Liver (tissue), 9 donors: Measurements from ENCODE around the gene KCNK13. TPM values are rescaled to one million over a fixed set of nuclear protein-coding genes. Genes with fewer than 3 reads are reported as not detected.

Experiments
- DNase-seq: peaks from one replicate; pipeline ENCODE4 v3.0.0-alpha.2; 2017; ENCODE audit warnings: low spot score
- H3K27ac ChIP-seq, 2 donors: one replicate each; pipeline ENCODE4 v1.7.0; 2013; ENCODE audit warnings: inconsistent platforms in 2 of 2, low read length in 2 of 2, control low read depth in 1 of 2, low read depth in 1 of 2, mild to moderate bottlenecking in 1 of 2
- H3K27me3 ChIP-seq, 4 donors: one replicate each; pipeline versions ENCODE4 v1.6.1 to v1.7.0; 2013; ENCODE audit warnings: low read length in 3 of 4, inconsistent platforms in 1 of 4, mild to moderate bottlenecking in 1 of 4, moderate library complexity in 1 of 4; ENCODE audit not compliant: control insufficient read depth in 4 of 4, insufficient read depth in 4 of 4
- H3K36me3 ChIP-seq, 4 donors: one replicate each; pipeline versions ENCODE4 v1.6.1 to v1.7.0; 2013; ENCODE audit warnings: low read length in 3 of 4, mild to moderate bottlenecking in 3 of 4, low read depth in 1 of 4, moderate library complexity in 1 of 4; ENCODE audit not compliant: control insufficient read depth in 4 of 4, insufficient read depth in 3 of 4
- H3K4me1 ChIP-seq, 4 donors: one replicate each; pipeline versions ENCODE4 v1.6.1 to v1.7.0; 2013; ENCODE audit warnings: low read length in 3 of 4, mild to moderate bottlenecking in 3 of 4, moderate library complexity in 1 of 4; ENCODE audit not compliant: control insufficient read depth in 4 of 4, insufficient read depth in 4 of 4
- H3K4me3 ChIP-seq, 3 donors: one replicate each; pipeline versions ENCODE4 v1.6.1 to v1.7.0; 2013; ENCODE audit warnings: low read length in 3 of 3, control low read depth in 1 of 3, low read depth in 1 of 3, mild to moderate bottlenecking in 1 of 3
- H3K9ac ChIP-seq, 2 donors: one replicate each; pipeline ENCODE4 v1.7.0; 2013; ENCODE audit warnings: low read length in 2 of 2, mild to moderate bottlenecking in 2 of 2, moderate library complexity in 2 of 2, control low read depth in 1 of 2, low read depth in 1 of 2
- H3K9me3 ChIP-seq, 4 donors: one replicate each; pipeline versions ENCODE4 v1.6.1 to v1.7.0; 2013; ENCODE audit warnings: low read length in 3 of 4; ENCODE audit not compliant: control insufficient read depth in 4 of 4
- EGR1 ChIP-seq, 2 donors: IDR thresholded peaks; 2 replicates each; pipeline ENCODE4 v1.6.1; 2016 to 2018; ENCODE audit warnings: antibody characterized with exemption in 2 of 2, low read depth in 2 of 2
- FOXA1 ChIP-seq: IDR thresholded peaks from 2 replicates; pipeline ENCODE4 v1.6.1; 2016; ENCODE audit warnings: antibody characterized with exemption
- FOXA2 ChIP-seq: IDR thresholded peaks from 2 replicates; pipeline ENCODE4 v1.6.1; 2016; ENCODE audit warnings: antibody characterized with exemption
- GABPA ChIP-seq, 2 donors: IDR thresholded peaks in 1 of 2; conservative IDR thresholded peaks in 1 of 2; 2 replicates each; pipeline ENCODE4 v1.6.1; 2016; ENCODE audit warnings: antibody characterized with exemption in 2 of 2, mild to moderate bottlenecking in 1 of 2, moderate library complexity in 1 of 2
- HNF4A ChIP-seq, 2 donors: conservative IDR thresholded peaks; 2 replicates each; pipeline ENCODE4 v1.6.1; 2016; ENCODE audit warnings: antibody characterized with exemption in 2 of 2, mild to moderate bottlenecking in 2 of 2
- HNF4G ChIP-seq: IDR thresholded peaks from 2 replicates; pipeline ENCODE4 v1.6.1; 2016; ENCODE audit warnings: antibody characterized with exemption
- JUND ChIP-seq, 2 donors: IDR thresholded peaks; 2 replicates each; pipeline ENCODE4 v1.6.1; 2016; ENCODE audit warnings: antibody characterized with exemption in 2 of 2
- NR2F2 ChIP-seq: IDR thresholded peaks from 2 replicates; pipeline ENCODE4 v1.6.1; 2016; ENCODE audit warnings: antibody characterized with exemption
- RAD21 ChIP-seq, 2 donors: IDR thresholded peaks; 2 replicates each; pipeline ENCODE4 v1.6.1; 2016; ENCODE audit warnings: antibody characterized with exemption in 2 of 2, mild to moderate bottlenecking in 2 of 2
- RXRA ChIP-seq, 2 donors: IDR thresholded peaks; 2 replicates each; pipeline ENCODE4 v1.6.1; 2017 to 2018; ENCODE audit warnings: antibody characterized with exemption in 2 of 2, mild to moderate bottlenecking in 1 of 2
- SP1 ChIP-seq: IDR thresholded peaks from 2 replicates; pipeline ENCODE4 v1.6.1; 2018; ENCODE audit warnings: antibody characterized with exemption, mild to moderate bottlenecking
- TAF1 ChIP-seq: conservative IDR thresholded peaks from 2 replicates; pipeline ENCODE4 v1.6.1; 2016; ENCODE audit warnings: antibody characterized with exemption, mild to moderate bottlenecking
- YY1 ChIP-seq: IDR thresholded peaks from 2 replicates; pipeline ENCODE4 v1.6.1; 2016; ENCODE audit warnings: antibody characterized with exemption, mild to moderate bottlenecking
- WGBS: extraction: QIAGEN DNeasy Blood & Tissue Kit; methylation state at CpG from one replicate; pipeline ENCODE4 v1.1.7; 2013; 5-methylcytosine and 5-hydroxymethylcytosine counted together
- polyA plus RNA-seq, 2 donors: library from polyadenylated mRNA; stranded (reverse) in 1 of 2; unstranded in 1 of 2; fragments of 200-250 nt in 1 of 2; fragments of >200 nt in 1 of 2; fragmentation: Nextera tagmentation in 1 of 2; extraction: Ambion mirVana in 1 of 2; gene quantifications; one replicate each; pipeline versions ENCODE4 v1.2.1 to v1.2.3, GENCODE V29; 2013 to 2015
- total RNA-seq, 2 donors: library from RNA; depleted of rRNA; stranded (reverse); fragments of >200 nt; gene quantifications; one replicate each; pipeline ENCODE4 v1.2.3, GENCODE V29; 2014
- TF ChIP-seq, protein P1 (sequence below): IDR thresholded peaks from 2 replicates; pipeline ENCODE4 v1.6.1; 2016; ENCODE audit warnings: antibody characterized with exemption
- TF ChIP-seq, protein P2 (sequence below): IDR thresholded peaks from 2 replicates; pipeline ENCODE4 v1.6.1; 2016; ENCODE audit warnings: antibody characterized with exemption
- TF ChIP-seq, protein P3 (sequence below): fragments of 150-350 bp; IDR thresholded peaks from 2 replicates; pipeline ENCODE4 v1.5.1; 2017; ENCODE audit warnings: improper control_type of control experiment, low read depth, low read length; ENCODE audit not compliant: missing input control
- TF ChIP-seq, protein P4 (sequence below): IDR thresholded peaks from 2 replicates; pipeline ENCODE4 v1.6.1; 2016; ENCODE audit warnings: antibody characterized with exemption
- TF ChIP-seq, protein P5 (sequence below): IDR thresholded peaks from 2 replicates; pipeline ENCODE4 v1.6.1; 2016; ENCODE audit warnings: antibody characterized with exemption, mild to moderate bottlenecking
- donor health status: healthy.
- donor health status: healthy.
- donor health status: healthy.
- donor health status: healthy.
- donor health status: healthy.

Gene KCNK13
- total and polyA plus RNA-seq, 4 donors = 0.25 to 0.61 (median 0.38) TPM; not detected in 1

DNA sequence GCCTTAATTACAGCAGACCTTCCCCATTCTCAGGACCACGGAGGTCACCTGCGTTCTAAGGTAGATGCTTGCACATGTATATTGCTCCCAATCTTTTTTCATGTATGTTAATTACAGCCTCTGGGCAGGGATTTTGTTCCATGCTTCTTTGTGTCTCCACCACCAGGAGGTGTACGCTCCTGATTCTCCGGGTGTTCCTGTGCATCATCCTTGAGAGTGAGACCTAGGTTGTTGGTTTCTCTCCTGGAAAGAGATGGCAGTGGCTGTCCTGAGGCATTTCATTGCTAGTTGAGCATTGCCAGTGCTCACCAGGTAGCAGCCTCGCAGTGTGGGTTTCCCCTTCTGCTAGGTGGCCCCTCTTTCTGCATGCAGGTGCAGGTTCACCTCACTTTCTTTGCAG, 52.8 kb downstream of the KCNK13 start:
- H3K36me3 ChIP-seq = no peaks in the 10 kb centered on the region
- no peak for DNase-seq
- H3K4me3 ChIP-seq = no peak overlapping the region
- no peak overlapping the region for H3K27ac ChIP-seq
- no peaks in the 10 kb centered on the region for H3K4me1 ChIP-seq
- no peak for TF ChIP-seq RAD21 (IDR thresholded peaks at IDR 0.05)
- no peaks in the 10 kb centered on the region for H3K9me3 ChIP-seq
- no peak overlapping the region for H3K9ac ChIP-seq
- 80% methylated on average over 5 of the region's 5 CpGs for WGBS
- no peaks in the 10 kb centered on the region for H3K27me3 ChIP-seq

DNA sequence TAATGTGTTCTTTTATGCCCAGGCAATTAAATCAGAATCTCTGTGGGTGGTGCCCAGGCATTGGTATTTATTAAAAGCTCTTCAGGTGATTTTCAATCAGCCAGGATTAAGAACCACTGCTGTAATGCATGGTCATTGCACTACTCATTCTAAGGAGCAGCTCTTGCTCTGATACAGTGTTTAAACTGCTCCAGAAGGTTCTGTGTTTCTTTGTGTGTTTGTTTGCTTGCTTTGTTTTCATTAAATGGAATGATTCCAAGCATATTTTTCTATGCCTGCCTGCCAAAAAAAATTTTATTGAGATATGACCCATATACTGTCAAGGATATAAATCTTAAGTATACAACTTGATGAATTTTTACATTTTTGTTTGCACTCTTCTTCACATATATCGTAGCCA, 54.0 kb downstream of the KCNK13 start:
- H3K4me3 ChIP-seq = no peak overlapping the region
- 37% methylated on average over 1 of the region's 1 CpG for WGBS
- no peak for DNase-seq
- H3K9me3 ChIP-seq = no peaks in the 10 kb centered on the region
- H3K9ac ChIP-seq = no peak overlapping the region
- no peaks in the 10 kb centered on the region for H3K36me3 ChIP-seq
- no peak for TF ChIP-seq FOXA2
- no peaks in the 10 kb centered on the region for H3K4me1 ChIP-seq
- no peak overlapping the region for H3K27ac ChIP-seq
- H3K27me3 ChIP-seq = no peaks in the 10 kb centered on the region

DNA sequence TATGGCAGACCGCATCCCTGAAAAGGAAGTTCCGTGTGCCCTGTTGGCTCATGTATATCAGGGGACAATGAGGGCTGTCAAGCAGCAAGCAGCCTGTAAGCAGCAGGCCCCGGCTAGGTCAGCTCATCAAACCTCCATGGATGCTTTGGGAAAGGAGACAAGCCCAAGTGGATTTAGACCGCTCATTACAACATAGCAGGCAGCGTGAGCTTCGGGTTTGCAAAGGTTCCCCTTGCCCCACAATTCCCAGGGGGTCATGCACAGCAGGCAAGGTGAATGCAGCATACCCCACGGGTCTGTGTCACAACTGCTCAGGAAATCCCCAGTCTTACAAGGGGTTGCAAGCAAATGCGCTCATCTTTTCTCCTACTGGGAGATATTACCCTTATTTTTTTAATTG, 54.6 kb downstream of the KCNK13 start:
- Histone ChIP-seq H3K9me3 (no peaks in the 10 kb centered on the region), H3K9ac (no peak overlapping the region), H3K4me3 (no peak overlapping the region), H3K4me1 (no peaks in the 10 kb centered on the region), H3K27ac (no peak overlapping the region), H3K27me3 (no peaks in the 10 kb centered on the region), H3K36me3 (no peaks in the 10 kb centered on the region)
- 76% methylated on average over 8 of the region's 8 CpGs for WGBS
- DNase-seq = no peak
- TF ChIP-seq RAD21 (IDR thresholded peaks at IDR 0.05) (no peak), TAF1 (no peak), RXRA (IDR thresholded peaks at IDR 0.05) (no peak), EGR1 (IDR thresholded peaks at IDR 0.05; ENCODE audit: low read depth in 2 of 2) (no peak), HNF4G (no peak), HNF4A (conservative IDR thresholded peaks at IDR 0.05) (no peak), FOXA1 (no peak), JUND (IDR thresholded peaks at IDR 0.05) (no peak), GABPA (IDR thresholded peaks at IDR 0.05 in 1 of 2, conservative IDR thresholded peaks at IDR 0.05 in 1 of 2) (no peak), YY1 (no peak), FOXA2 (no peak), NR2F2 (no peak), SP1 (no peak)
- TF ChIP-seq, protein P1, sequence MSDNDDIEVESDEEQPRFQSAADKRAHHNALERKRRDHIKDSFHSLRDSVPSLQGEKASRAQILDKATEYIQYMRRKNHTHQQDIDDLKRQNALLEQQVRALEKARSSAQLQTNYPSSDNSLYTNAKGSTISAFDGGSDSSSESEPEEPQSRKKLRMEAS = no peak
- TF ChIP-seq, protein P2, sequence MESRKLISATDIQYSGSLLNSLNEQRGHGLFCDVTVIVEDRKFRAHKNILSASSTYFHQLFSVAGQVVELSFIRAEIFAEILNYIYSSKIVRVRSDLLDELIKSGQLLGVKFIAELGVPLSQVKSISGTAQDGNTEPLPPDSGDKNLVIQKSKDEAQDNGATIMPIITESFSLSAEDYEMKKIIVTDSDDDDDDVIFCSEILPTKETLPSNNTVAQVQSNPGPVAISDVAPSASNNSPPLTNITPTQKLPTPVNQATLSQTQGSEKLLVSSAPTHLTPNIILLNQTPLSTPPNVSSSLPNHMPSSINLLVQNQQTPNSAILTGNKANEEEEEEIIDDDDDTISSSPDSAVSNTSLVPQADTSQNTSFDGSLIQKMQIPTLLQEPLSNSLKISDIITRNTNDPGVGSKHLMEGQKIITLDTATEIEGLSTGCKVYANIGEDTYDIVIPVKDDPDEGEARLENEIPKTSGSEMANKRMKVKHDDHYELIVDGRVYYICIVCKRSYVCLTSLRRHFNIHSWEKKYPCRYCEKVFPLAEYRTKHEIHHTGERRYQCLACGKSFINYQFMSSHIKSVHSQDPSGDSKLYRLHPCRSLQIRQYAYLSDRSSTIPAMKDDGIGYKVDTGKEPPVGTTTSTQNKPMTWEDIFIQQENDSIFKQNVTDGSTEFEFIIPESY = no peak
- TF ChIP-seq, protein P3, sequence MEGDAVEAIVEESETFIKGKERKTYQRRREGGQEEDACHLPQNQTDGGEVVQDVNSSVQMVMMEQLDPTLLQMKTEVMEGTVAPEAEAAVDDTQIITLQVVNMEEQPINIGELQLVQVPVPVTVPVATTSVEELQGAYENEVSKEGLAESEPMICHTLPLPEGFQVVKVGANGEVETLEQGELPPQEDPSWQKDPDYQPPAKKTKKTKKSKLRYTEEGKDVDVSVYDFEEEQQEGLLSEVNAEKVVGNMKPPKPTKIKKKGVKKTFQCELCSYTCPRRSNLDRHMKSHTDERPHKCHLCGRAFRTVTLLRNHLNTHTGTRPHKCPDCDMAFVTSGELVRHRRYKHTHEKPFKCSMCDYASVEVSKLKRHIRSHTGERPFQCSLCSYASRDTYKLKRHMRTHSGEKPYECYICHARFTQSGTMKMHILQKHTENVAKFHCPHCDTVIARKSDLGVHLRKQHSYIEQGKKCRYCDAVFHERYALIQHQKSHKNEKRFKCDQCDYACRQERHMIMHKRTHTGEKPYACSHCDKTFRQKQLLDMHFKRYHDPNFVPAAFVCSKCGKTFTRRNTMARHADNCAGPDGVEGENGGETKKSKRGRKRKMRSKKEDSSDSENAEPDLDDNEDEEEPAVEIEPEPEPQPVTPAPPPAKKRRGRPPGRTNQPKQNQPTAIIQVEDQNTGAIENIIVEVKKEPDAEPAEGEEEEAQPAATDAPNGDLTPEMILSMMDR = no peak
- TF ChIP-seq, protein P4, sequence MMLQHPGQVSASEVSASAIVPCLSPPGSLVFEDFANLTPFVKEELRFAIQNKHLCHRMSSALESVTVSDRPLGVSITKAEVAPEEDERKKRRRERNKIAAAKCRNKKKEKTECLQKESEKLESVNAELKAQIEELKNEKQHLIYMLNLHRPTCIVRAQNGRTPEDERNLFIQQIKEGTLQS = no peak
- TF ChIP-seq, protein P5, sequence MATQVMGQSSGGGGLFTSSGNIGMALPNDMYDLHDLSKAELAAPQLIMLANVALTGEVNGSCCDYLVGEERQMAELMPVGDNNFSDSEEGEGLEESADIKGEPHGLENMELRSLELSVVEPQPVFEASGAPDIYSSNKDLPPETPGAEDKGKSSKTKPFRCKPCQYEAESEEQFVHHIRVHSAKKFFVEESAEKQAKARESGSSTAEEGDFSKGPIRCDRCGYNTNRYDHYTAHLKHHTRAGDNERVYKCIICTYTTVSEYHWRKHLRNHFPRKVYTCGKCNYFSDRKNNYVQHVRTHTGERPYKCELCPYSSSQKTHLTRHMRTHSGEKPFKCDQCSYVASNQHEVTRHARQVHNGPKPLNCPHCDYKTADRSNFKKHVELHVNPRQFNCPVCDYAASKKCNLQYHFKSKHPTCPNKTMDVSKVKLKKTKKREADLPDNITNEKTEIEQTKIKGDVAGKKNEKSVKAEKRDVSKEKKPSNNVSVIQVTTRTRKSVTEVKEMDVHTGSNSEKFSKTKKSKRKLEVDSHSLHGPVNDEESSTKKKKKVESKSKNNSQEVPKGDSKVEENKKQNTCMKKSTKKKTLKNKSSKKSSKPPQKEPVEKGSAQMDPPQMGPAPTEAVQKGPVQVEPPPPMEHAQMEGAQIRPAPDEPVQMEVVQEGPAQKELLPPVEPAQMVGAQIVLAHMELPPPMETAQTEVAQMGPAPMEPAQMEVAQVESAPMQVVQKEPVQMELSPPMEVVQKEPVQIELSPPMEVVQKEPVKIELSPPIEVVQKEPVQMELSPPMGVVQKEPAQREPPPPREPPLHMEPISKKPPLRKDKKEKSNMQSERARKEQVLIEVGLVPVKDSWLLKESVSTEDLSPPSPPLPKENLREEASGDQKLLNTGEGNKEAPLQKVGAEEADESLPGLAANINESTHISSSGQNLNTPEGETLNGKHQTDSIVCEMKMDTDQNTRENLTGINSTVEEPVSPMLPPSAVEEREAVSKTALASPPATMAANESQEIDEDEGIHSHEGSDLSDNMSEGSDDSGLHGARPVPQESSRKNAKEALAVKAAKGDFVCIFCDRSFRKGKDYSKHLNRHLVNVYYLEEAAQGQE = no peak
